ENCODE measurements around the gene OR11G2.

DNA sequence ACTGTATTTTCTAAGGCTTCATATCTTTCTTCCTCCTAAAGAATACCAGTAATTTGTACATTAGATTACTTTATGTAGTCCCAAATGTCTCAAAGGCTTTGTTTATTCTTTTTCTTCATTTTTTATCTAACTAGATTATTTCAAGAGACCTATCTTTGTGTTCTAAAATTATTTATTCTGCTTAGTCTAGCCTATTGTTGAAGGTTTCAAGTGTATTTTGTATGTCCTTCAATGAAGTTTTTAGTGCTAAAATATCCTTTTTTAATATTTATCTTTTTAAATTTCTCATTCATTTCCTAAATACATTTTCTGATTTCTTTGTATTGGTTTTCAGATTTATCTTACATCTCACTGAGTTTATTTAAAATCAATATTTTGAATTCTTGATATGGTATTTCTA is 26.2 kb upstream of the OR11G2 start:
- TF ChIP-seq, protein P1, sequence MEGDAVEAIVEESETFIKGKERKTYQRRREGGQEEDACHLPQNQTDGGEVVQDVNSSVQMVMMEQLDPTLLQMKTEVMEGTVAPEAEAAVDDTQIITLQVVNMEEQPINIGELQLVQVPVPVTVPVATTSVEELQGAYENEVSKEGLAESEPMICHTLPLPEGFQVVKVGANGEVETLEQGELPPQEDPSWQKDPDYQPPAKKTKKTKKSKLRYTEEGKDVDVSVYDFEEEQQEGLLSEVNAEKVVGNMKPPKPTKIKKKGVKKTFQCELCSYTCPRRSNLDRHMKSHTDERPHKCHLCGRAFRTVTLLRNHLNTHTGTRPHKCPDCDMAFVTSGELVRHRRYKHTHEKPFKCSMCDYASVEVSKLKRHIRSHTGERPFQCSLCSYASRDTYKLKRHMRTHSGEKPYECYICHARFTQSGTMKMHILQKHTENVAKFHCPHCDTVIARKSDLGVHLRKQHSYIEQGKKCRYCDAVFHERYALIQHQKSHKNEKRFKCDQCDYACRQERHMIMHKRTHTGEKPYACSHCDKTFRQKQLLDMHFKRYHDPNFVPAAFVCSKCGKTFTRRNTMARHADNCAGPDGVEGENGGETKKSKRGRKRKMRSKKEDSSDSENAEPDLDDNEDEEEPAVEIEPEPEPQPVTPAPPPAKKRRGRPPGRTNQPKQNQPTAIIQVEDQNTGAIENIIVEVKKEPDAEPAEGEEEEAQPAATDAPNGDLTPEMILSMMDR (IDR thresholded peaks at IDR 0.05): no peak
- TF ChIP-seq POLR2A (IDR thresholded peaks at IDR 0.05): no peak

Data from esophagus squamous epithelium (tissue), 4 donors.